Activated CD8-positive, alpha-beta memory T cell treated with anti-CD3 and anti-CD28 coated beads, Interleukin-2, amount 50 U/mL, for 24 hours (primary cell): ENCODE results near the gene COL17A1.

Source experiments
- DNase-seq: peaks from one replicate; pipeline ENCODE4 v3.0.0-alpha.2; 2020; ENCODE audit errors: extremely low read depth

The COL17A1 gene

GRCh38 chr10:104085801-104086400, at the start of gene COL17A1:
TSS of gene COL17A1 (minus strand) at chr10:104085880. CDS start at chr10:104080673, 5,207 bp downstream.
- no peak for DNase-seq

GRCh38 chr10:104130041-104130440, 44.4 kb upstream of the COL17A1 start:
- no peak for DNase-seq

- DNase-seq: no peak
Observed at GRCh38 chr10:104128214-104128613, 42.5 kb upstream of the COL17A1 start.

- no peak for DNase-seq
Observed at GRCh38 chr10:104127411-104127810, 41.7 kb upstream of the COL17A1 start.

GRCh38 chr10:104123397-104123796, 37.7 kb upstream of the COL17A1 start:
- DNase-seq: no peak

- DNase-seq: no peak
Observed at GRCh38 chr10:104122225-104123107, 36.8 kb upstream of the COL17A1 start.

GRCh38 chr10:104121485-104122224, 36.0 kb upstream of the COL17A1 start, which contains the start of gene SFR1:
TSS of gene SFR1 (plus strand) at chr10:104122171. CDS start at chr10:104122184, 13 bp downstream.
- peak; percentile 94 for DNase-seq

GRCh38 chr10:104120903-104121484, 35.3 kb upstream of the COL17A1 start:
- DNase-seq: peak; percentile 70

GRCh38 chr10:104120512-104120902, 34.8 kb upstream of the COL17A1 start:
- DNase-seq: no peak

- DNase-seq: no peak
Observed at GRCh38 chr10:104119996-104120395, 34.3 kb upstream of the COL17A1 start.

- no peak for DNase-seq
Observed at GRCh38 chr10:104117839-104118323, 32.2 kb upstream of the COL17A1 start.

GRCh38 chr10:104113376-104113956, 27.8 kb upstream of the COL17A1 start:
- DNase-seq: no peak

- no peak for DNase-seq
Observed at GRCh38 chr10:104109908-104110662, 24.4 kb upstream of the COL17A1 start.

- DNase-seq: no peak
Observed at GRCh38 chr10:104104926-104105325, 19.2 kb upstream of the COL17A1 start.

- no peak for DNase-seq
Observed at GRCh38 chr10:104104418-104104817, 18.7 kb upstream of the COL17A1 start.

- no peak for DNase-seq
Observed at GRCh38 chr10:104103956-104104355, 18.3 kb upstream of the COL17A1 start.

GRCh38 chr10:104101902-104102301, 16.2 kb upstream of the COL17A1 start:
- no peak for DNase-seq

- DNase-seq: no peak
Observed at GRCh38 chr10:104100795-104101194, 15.1 kb upstream of the COL17A1 start.

- no peak for DNase-seq
Observed at GRCh38 chr10:104099941-104100340, 14.3 kb upstream of the COL17A1 start.

- no peak for DNase-seq
Observed at GRCh38 chr10:104099269-104099668, 13.6 kb upstream of the COL17A1 start.
